Measurements from ENCODE around the gene SSBP3.

Gene SSBP3

DNA sequence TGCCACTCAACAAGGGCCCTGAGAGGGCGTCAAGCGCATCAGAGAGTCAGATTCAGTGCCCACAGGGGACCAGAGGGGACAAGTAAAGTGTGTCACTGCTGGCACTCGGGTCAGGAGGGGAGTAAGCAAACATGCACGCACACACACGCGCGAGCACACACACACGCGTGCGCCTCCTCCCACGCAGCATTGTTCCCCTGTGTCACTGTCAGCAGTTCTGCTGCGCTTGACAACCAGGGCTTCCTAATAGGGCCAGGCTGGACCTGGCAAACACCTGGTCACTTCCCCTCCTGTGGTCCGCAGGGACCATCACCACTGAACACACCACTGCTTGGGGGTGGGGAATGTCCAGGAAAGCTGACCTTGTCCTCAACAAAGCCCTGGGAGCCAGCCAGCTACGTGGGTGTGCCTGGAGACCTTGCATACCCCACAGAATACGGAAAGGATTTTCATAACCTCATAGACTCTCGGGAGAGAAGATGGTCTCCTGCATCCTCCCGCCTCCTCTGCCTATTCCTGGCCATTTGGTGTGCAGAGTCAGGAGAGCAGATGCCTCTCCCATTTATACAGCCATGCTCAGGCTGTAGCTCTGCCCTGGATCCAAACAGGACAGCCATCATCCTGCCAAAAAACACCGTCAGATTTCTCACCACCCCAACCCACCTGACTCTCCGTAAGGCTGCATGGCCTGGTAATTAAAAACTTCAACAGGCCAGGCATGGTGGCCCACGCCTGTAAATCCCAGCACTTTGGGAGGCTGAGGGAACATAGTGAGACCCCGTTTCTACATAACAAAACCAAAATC lies 73.2 kb downstream of the SSBP3 start:
- TF ChIP-seq CTCF (IDR thresholded peaks at IDR 0.05; ENCODE audit: borderline replicate concordance, control extremely low read depth, extremely low read depth, insufficient read depth, missing control alignments), result no peak
- DNase-seq (ENCODE audit: low spot score), result no peak
- in situ Hi-C loops (cut with MboI; ENCODE audit: low sequenced_read_pairs, unreplicated experiment), result no loop called here

DNA sequence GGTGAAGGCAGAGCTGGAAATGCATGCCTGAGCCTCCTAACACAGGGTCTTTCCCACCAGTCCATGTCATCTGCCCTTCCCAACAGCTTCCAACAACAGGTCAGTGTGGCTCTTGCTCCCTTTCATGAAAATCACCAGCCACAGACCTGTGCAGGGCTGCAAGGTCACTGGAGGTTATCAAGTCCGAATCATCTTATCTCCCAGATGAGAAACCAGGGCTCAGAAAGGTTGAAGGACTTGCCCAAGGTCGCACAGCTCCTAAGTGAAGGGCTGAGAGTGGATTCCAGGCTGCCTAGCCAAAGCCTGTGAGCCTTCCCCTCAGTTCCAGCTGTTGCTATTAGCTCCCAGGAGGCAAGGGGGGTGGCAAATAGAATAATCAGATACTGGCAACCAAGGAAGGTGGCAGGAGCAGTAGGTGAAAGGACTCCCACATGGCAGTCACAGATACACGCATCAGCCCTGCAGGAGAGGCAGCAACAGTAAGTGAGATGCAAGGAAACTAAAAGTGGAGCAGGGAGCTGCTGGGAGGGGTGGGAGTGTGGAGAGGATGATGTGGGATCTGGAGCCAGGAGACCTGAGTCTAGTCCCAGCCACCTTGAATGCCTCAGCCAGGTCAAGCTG lies 74.2 kb downstream of the SSBP3 start:
- in situ Hi-C loops (cut with MboI; ENCODE audit: low sequenced_read_pairs, unreplicated experiment), result no loop called here
- no peak for DNase-seq (ENCODE audit: low spot score)

DNA sequence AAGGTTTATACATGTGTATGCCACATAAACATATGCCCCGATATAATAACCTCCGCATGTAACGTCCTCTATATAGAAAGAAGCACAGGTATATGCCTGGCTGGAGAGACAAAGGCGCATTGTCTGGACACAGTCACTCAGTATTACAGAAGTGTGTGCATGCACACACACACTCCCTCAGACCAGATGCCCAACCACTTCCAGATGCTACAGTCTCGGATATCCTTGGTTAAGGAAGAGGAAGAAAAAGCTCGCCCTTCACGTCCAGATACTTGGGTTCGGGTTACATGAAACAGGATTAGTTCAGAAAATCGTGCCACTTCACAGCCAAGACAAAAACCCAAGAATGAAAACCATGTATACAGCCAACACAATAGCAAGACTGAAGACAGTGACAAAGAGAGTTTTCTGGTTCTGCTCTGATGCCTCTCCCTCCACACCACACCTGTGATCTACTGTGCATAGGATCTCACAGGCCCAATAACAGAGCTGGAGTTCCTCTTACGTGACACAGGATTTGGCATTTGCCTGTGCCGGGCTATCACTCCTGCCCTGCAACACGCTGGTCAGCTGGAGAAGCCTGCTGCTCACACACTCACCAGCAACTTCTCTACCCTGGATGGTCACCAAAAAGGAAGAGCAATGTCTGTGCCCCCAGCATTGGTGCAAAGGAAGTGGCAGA lies 75.0 kb downstream of the SSBP3 start:
- DNase-seq (ENCODE audit: low spot score), result no peak
- no peak for TF ChIP-seq CTCF (IDR thresholded peaks at IDR 0.05; ENCODE audit: borderline replicate concordance, control extremely low read depth, extremely low read depth, insufficient read depth, missing control alignments)
- in situ Hi-C loops (cut with MboI; ENCODE audit: low sequenced_read_pairs, unreplicated experiment), result no loop called here

More for the DNA sequence above, 74.2 kb downstream of the SSBP3 start:
- TF ChIP-seq CTCF (IDR thresholded peaks at IDR 0.05; ENCODE audit: borderline replicate concordance, control extremely low read depth, extremely low read depth, insufficient read depth, missing control alignments), result no peak

GRCh38 chr1:54329312-54330003 lies 76.7 kb downstream of the SSBP3 start:
- in situ Hi-C loops (cut with MboI; ENCODE audit: low sequenced_read_pairs, unreplicated experiment), result no loop called here
- no peak for DNase-seq (ENCODE audit: low spot score)
- TF ChIP-seq CTCF (IDR thresholded peaks at IDR 0.05; ENCODE audit: borderline replicate concordance, control extremely low read depth, extremely low read depth, insufficient read depth, missing control alignments), result no peak

DNA sequence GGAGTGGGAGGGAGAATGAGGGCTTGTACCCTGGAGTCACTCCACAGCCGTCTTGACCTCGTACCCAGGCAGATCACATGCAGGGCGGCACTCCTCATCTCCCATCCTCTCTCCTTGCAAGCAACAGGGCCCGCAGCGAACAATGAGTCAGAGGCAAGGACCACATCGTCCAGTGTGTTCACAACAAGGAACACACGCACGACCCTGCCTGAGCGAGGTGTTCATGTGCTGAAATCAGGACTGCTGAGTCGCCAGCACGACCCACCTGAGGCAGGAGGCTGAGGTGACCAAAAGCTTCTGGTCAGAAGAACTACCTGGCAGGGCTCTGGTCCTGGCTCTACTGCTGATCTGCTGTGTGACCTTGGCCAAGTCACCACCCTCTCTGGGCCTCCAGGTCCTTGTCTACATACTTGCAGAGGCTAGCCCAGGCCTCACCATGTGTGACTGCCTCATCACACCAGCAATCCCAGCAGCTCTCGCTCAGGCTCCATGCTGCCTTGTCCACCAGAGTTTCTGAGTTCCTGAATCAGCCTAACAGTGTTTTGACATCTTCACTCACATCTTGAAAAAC lies 78.0 kb downstream of the SSBP3 start:
- in situ Hi-C loops (cut with MboI; ENCODE audit: low sequenced_read_pairs, unreplicated experiment), result no loop called here
- no peak for TF ChIP-seq CTCF (IDR thresholded peaks at IDR 0.05; ENCODE audit: borderline replicate concordance, control extremely low read depth, extremely low read depth, insufficient read depth, missing control alignments)
- no peak for DNase-seq (ENCODE audit: low spot score)

Measured in GM13976 (cell line).